Osteocyte (in vitro differentiated cells): Measurements from ENCODE around the gene PMFBP1. TPM values are rescaled to one million over a fixed set of nuclear protein-coding genes. Genes with fewer than 3 reads are reported as not detected.

Source experiments
- DNase-seq: peaks from one replicate; pipeline ENCODE4 v3.0.0; 2021; ENCODE audit warnings: mixed read lengths; ENCODE audit not compliant: unreplicated experiment; ENCODE audit errors: extremely low spot score
- H3K27ac Mint-ChIP-seq: one replicate; pipeline ENCODE4 v1.8.0; 2021; ENCODE audit warnings: mild to moderate bottlenecking, mixed read lengths; ENCODE audit not compliant: unreplicated experiment
- H3K27me3 Mint-ChIP-seq: one replicate; pipeline ENCODE4 v1.8.0; 2021; ENCODE audit warnings: mixed read lengths; ENCODE audit not compliant: unreplicated experiment
- H3K36me3 Mint-ChIP-seq: one replicate; pipeline ENCODE4 v1.8.0; 2021; ENCODE audit warnings: mixed read lengths; ENCODE audit not compliant: unreplicated experiment
- H3K4me1 Mint-ChIP-seq: one replicate; pipeline ENCODE4 v1.8.0; 2021; ENCODE audit warnings: mixed read lengths; ENCODE audit not compliant: unreplicated experiment
- H3K4me3 Mint-ChIP-seq: one replicate; pipeline ENCODE4 v1.8.0; 2021; ENCODE audit warnings: mild to moderate bottlenecking, moderate library complexity, mixed read lengths; ENCODE audit not compliant: unreplicated experiment
- H3K9me3 Mint-ChIP-seq: one replicate; pipeline ENCODE4 v1.8.0; 2021; ENCODE audit warnings: mixed read lengths; ENCODE audit not compliant: unreplicated experiment
- total RNA-seq: library from RNA; stranded (reverse); gene quantifications from 2 replicates; pipeline ENCODE4 v1.2.1, GENCODE V29; 2021
- TF ChIP-seq, protein P1 (sequence below): fragments of 200-600 bp; sonication (generic); IDR thresholded peaks from 2 replicates; pipeline ENCODE4 v1.5.0; 2021; ENCODE audit warnings: antibody characterized with exemption, mild to moderate bottlenecking, moderate library complexity

PMFBP1 gene
- total RNA-seq, 1 donor from 2014 or later, result 2.8 TPM

DNA sequence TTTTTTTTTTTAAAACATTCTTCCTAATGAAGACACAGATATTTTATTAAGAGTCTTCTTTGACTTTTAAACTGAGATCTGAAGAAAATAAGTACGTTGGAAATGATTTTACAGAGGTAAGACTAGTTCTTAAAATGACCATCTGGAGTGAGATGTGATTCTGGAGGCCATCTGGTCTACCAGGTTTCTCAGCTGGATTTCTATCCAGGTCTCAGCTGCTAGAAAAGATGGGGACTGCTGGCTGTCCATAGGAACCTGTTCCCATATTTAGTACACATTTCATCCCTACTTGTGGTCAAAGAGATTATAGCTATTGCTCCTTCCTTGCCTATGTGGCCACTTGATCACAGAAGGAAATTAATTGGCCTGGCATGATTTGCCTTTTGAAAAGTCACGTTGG lies 12.2 kb downstream of the PMFBP1 start:
- no peak for DNase-seq
- Mint-ChIP-seq H3K36me3 (no peaks in the 10 kb centered on the region), H3K27ac (no peak overlapping the region), H3K4me1 (no peaks in the 10 kb centered on the region), H3K9me3 (no peaks in the 10 kb centered on the region), H3K27me3 (peaks cover 13% of the 10 kb centered on the region), H3K4me3 (no peak overlapping the region)
- TF ChIP-seq, protein P1, sequence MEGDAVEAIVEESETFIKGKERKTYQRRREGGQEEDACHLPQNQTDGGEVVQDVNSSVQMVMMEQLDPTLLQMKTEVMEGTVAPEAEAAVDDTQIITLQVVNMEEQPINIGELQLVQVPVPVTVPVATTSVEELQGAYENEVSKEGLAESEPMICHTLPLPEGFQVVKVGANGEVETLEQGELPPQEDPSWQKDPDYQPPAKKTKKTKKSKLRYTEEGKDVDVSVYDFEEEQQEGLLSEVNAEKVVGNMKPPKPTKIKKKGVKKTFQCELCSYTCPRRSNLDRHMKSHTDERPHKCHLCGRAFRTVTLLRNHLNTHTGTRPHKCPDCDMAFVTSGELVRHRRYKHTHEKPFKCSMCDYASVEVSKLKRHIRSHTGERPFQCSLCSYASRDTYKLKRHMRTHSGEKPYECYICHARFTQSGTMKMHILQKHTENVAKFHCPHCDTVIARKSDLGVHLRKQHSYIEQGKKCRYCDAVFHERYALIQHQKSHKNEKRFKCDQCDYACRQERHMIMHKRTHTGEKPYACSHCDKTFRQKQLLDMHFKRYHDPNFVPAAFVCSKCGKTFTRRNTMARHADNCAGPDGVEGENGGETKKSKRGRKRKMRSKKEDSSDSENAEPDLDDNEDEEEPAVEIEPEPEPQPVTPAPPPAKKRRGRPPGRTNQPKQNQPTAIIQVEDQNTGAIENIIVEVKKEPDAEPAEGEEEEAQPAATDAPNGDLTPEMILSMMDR, result no peak

- Mint-ChIP-seq H3K27me3 (peaks cover 13% of the 10 kb centered on the region), H3K9me3 (no peaks in the 10 kb centered on the region), H3K27ac (no peak overlapping the region), H3K4me1 (no peaks in the 10 kb centered on the region), H3K4me3 (no peak overlapping the region), H3K36me3 (no peaks in the 10 kb centered on the region)
- DNase-seq, result no peak
- TF ChIP-seq, protein P1, result no peak
Measured at GRCh38 chr16:72159386-72159785, 12.6 kb downstream of the PMFBP1 start.

DNA sequence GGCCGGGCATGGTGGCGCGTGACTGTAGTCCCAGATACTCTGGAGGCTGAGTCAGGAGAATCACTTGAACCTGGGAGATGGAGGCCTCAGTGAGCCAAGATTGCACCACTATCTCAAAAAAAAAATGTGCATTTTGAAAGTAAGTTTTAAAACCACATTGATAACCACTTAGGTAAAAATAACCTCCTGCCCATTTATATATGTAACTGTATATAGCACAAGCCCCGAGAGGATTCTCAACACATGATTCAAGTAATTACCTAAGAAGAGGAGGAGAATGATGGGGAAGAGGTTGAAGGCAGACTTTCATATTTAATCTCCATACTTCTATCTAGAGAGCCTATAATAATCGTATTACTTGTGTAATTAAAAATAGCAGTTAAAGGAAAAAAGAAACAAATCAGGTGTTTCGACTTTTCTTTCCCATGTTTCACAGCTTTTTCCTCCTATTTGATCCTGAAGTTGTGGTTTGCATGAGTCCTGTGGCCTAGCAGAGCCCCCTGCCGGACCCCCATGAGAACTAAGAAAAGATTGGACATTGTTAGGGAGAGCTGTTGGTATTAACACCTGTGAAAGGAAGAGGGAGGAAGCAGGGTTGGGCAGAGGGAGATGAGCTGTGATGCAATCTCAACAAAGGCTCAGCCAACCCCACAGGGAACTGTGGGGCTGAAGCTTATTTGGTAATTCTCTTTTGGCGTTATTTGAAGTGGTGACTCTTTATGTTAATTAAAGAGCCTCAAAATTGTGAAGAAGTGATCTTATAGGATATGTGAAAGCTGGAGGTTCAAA lies 22.1 kb downstream of the PMFBP1 start:
- no peaks in the 10 kb centered on the region for H3K4me1 Mint-ChIP-seq

GRCh38 chr16:72142476-72142875 lies 29.5 kb downstream of the PMFBP1 start:
- Mint-ChIP-seq H3K4me1 (peaks cover 2% of the 10 kb centered on the region), H3K36me3 (no peaks in the 10 kb centered on the region), H3K27me3 (peaks cover 13% of the 10 kb centered on the region), H3K9me3 (peaks cover 8% of the 10 kb centered on the region), H3K4me3 (no peak overlapping the region), H3K27ac (no peak overlapping the region)
- no peak for DNase-seq
- TF ChIP-seq, protein P1, result no peak

More for the DNA sequence above, 22.1 kb downstream of the PMFBP1 start:
- Mint-ChIP-seq H3K36me3 (no peaks in the 10 kb centered on the region), H3K27me3 (peaks cover 12% of the 10 kb centered on the region), H3K9me3 (no peaks in the 10 kb centered on the region), H3K4me3 (no peak overlapping the region), H3K27ac (no peak overlapping the region)
- DNase-seq, result no peak
- TF ChIP-seq, protein P1, result no peak

- Mint-ChIP-seq H3K9me3 (peaks cover 8% of the 10 kb centered on the region), H3K4me3 (no peak overlapping the region), H3K36me3 (no peaks in the 10 kb centered on the region), H3K4me1 (peaks cover 2% of the 10 kb centered on the region), H3K27ac (no peak overlapping the region), H3K27me3 (peaks cover 6% of the 10 kb centered on the region)
- TF ChIP-seq, protein P1, result no peak
- no peak for DNase-seq
Measured at GRCh38 chr16:72139908-72140307, 32.0 kb downstream of the PMFBP1 start.
